GM12874 (cell line): ENCODE results near the gene NTN3.

Source experiments
- CTCF ChIP-seq: IDR thresholded peaks from 2 replicates; pipeline ENCODE4 v1.5.1; 2011; ENCODE audit warnings: low read depth, mild to moderate bottlenecking, control low read depth, low read length, moderate library complexity; ENCODE audit not compliant: insufficient read depth

The NTN3 gene

GRCh38 chr16:2494616-2495015 is 23.5 kb downstream of the NTN3 start:
- TF ChIP-seq CTCF: no peak

GRCh38 chr16:2495041-2495440 is 23.9 kb downstream of the NTN3 start:
- no peak for TF ChIP-seq CTCF

GRCh38 chr16:2496223-2497115 is 25.4 kb downstream of the NTN3 start:
- TF ChIP-seq CTCF: no peak

GRCh38 chr16:2497116-2497630 is 26.1 kb downstream of the NTN3 start:
- no peak for TF ChIP-seq CTCF

- no peak for TF ChIP-seq CTCF
Measured at GRCh38 chr16:2497695-2498484, 26.8 kb downstream of the NTN3 start.

GRCh38 chr16:2498531-2499253 is 27.6 kb downstream of the NTN3 start:
- TF ChIP-seq CTCF: no peak

GRCh38 chr16:2499454-2499853 is 28.4 kb downstream of the NTN3 start:
- no peak for TF ChIP-seq CTCF
